Right atrium auricular region (tissue), 2 donors: Measurements from ENCODE around the gene PC. TPM values are rescaled to one million over a fixed set of nuclear protein-coding genes. Genes with fewer than 3 reads are reported as not detected.

Experiments
- DNase-seq: peaks from one replicate; pipeline ENCODE4 v3.0.0-alpha.2; 2019; ENCODE audit warnings: low spot score
- H3K27ac ChIP-seq, 2 donors: fragments of 200-600 bp; sonication (generic); 1 replicate in 1 of 2; 2 replicates in 1 of 2; pipeline ENCODE4 v1.5.1; 2016 to 2019
- H3K27me3 ChIP-seq, 2 donors: fragments of 200-600 bp; sonication (generic); one replicate each; pipeline versions ENCODE4 v1.5.1 to v1.6.0; 2017 to 2019
- H3K36me3 ChIP-seq: fragments of 200-600 bp; sonication (generic); one replicate; pipeline ENCODE4 v1.5.1; 2016
- H3K4me1 ChIP-seq, 2 donors: fragments of 200-600 bp; sonication (generic); one replicate each; pipeline versions ENCODE4 v1.5.1 to v1.6.0; 2017 to 2019
- H3K4me3 ChIP-seq, 2 donors: fragments of 200-600 bp; sonication (generic); 1 replicate in 1 of 2; 2 replicates in 1 of 2; pipeline ENCODE4 v1.5.1; 2017 to 2019; ENCODE audit warnings: mild to moderate bottlenecking in 1 of 2, moderate library complexity in 1 of 2
- H3K9me3 ChIP-seq, 2 donors: fragments of 200-600 bp; sonication (generic); one replicate each; pipeline ENCODE4 v1.5.1; 2019
- CTCF ChIP-seq, 2 donors: fragments of 200-600 bp; sonication (generic); IDR thresholded peaks; one replicate each; pipeline ENCODE4 v1.5.1; 2019; ENCODE audit warnings: antibody characterized with exemption in 2 of 2
- total RNA-seq, 2 donors: library from RNA; depleted of rRNA; stranded (reverse); fragments of >200 nt; gene quantifications; one replicate each; pipeline ENCODE4 v1.1.0, GENCODE V29; 2016

PC gene
- total RNA-seq, 2 donors from 2014 or later = 8.6 to 9.3 TPM

GRCh38 chr11:66848671-66849500, 109.3 kb downstream of the PC start:
- no peaks in the 10 kb centered on the region for H3K9me3 ChIP-seq
- no peak overlapping the region for H3K27ac ChIP-seq
- H3K4me3 ChIP-seq = no peak overlapping the region
- H3K27me3 ChIP-seq = no peaks in the 10 kb centered on the region
- peaks cover 27% of the 10 kb centered on the region for H3K36me3 ChIP-seq
- peaks cover 0 to 13% of the 10 kb centered on the region in 2 donors for H3K4me1 ChIP-seq
- TF ChIP-seq CTCF (IDR thresholded peaks at IDR 0.05) = no peak
- DNase-seq = no peak

GRCh38 chr11:66847461-66848232, 110.5 kb downstream of the PC start:
- H3K9me3 ChIP-seq = no peaks in the 10 kb centered on the region
- no peak overlapping the region for H3K27ac ChIP-seq
- DNase-seq = no peak
- H3K4me1 ChIP-seq = peaks cover 0 to 16% of the 10 kb centered on the region in 2 donors
- H3K4me3 ChIP-seq = no peak overlapping the region
- no peaks in the 10 kb centered on the region for H3K27me3 ChIP-seq
- H3K36me3 ChIP-seq = peaks cover 27% of the 10 kb centered on the region
- no peak for TF ChIP-seq CTCF (IDR thresholded peaks at IDR 0.05)

- no peak for TF ChIP-seq CTCF (IDR thresholded peaks at IDR 0.05)
- Histone ChIP-seq H3K4me1 (peaks cover 0 to 26% of the 10 kb centered on the region in 2 donors), H3K4me3 (no peak overlapping the region), H3K9me3 (no peaks in the 10 kb centered on the region), H3K36me3 (peaks cover 27% of the 10 kb centered on the region), H3K27ac (no peak overlapping the region), H3K27me3 (no peaks in the 10 kb centered on the region)
- DNase-seq = no peak
These were observed 111.5 kb downstream of the PC start for GRCh38 chr11:66846671-66847091.

GRCh38 chr11:66845876-66846212, 112.3 kb downstream of the PC start:
- no peak for TF ChIP-seq CTCF (IDR thresholded peaks at IDR 0.05)
- no peaks in the 10 kb centered on the region for H3K9me3 ChIP-seq
- no peak for DNase-seq
- peaks cover 0 to 29% of the 10 kb centered on the region in 2 donors for H3K4me1 ChIP-seq
- H3K27me3 ChIP-seq = no peaks in the 10 kb centered on the region
- H3K36me3 ChIP-seq = peaks cover 27% of the 10 kb centered on the region
- H3K27ac ChIP-seq = no peak overlapping the region
- no peak overlapping the region for H3K4me3 ChIP-seq

GRCh38 chr11:66845143-66845875, 112.9 kb downstream of the PC start:
- DNase-seq = no peak
- Histone ChIP-seq H3K4me1 (peaks cover 0 to 33% of the 10 kb centered on the region in 2 donors), H3K4me3 (no peak overlapping the region), H3K9me3 (no peaks in the 10 kb centered on the region), H3K36me3 (peaks cover 27% of the 10 kb centered on the region), H3K27me3 (no peaks in the 10 kb centered on the region), H3K27ac (no peak overlapping the region)
- no peak for TF ChIP-seq CTCF (IDR thresholded peaks at IDR 0.05)
